ENCODE measurements around the gene MMP21. TPM values are rescaled to one million over a fixed set of nuclear protein-coding genes. Genes with fewer than 3 reads are reported as not detected.

Gene MMP21
- total RNA-seq, 1 experiment from 2014 or later = not detected

DNA sequence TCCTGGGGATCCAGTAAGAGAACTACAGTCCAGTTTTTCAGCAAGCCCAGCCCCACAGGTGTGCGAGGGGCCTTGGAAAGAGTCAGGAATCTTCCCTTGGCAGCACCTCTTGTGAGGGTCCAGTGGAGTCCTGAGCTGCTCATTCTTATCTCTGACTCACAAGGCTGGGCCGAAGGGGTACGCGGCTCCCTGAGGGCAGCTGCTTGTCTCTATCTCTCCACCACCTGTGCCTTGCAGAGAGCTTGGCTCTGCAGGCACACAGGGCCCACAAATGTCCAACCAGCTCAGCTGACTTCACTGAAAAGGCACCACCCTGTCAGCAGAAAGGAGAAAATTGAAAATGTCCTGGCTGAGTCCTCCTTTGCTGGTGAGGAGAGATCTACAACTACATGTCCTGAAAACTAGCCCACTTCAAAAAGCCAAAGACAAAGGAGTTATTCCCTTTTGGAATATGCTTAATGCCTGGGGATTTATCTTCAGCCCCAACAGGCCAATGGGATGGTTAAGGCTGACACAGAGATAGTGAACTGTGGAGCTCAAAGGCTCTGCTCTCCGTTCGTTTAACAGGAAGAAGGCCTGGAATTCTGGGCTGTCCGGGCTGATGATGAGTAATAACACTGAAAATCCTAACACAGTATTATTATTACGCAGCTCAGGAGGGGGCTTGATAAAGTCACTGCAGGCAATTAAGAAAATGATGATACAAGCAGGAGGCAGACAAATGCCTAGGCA lies 24.0 kb upstream of the MMP21 start:
- Mint-ChIP-seq H3K27ac (peak overlapping the region in 2 of 3 experiments; percentile 24 to 39; a peak in 3 of 7 replicates), H3K4me3 (no peak overlapping the region), H3K36me3 (ENCODE audit: insufficient read depth in 1 of 3, low read depth in 3 of 3) (peaks cover 5 to 31% (median 6%) of the 10 kb centered on the region in 3 experiments; a peak in 6 of 7 replicates)

More for the DNA sequence above, 24.0 kb upstream of the MMP21 start:
- H3K79me2 ChIP-seq (ENCODE audit: insufficient read depth, low read length) = no peaks in the 10 kb centered on the region
- H2BK20ac ChIP-seq (ENCODE audit: low read depth, low read length, poor library complexity, severe bottlenecking) = no peak overlapping the region
- no peak overlapping the region for H3K4me2 ChIP-seq (ENCODE audit: insufficient read depth, insufficient read length, low read length)
- no peaks in the 10 kb centered on the region for H3K4me1 ChIP-seq (ENCODE audit: insufficient read depth, low read length)
- no peak overlapping the region for H3K27ac ChIP-seq (ENCODE audit: insufficient read length, low read depth, low read length)
- H4K5ac ChIP-seq (ENCODE audit: insufficient read length, low read depth, low read length) = no peak overlapping the region
- H3T11ph ChIP-seq (ENCODE audit: low read length) = no peak overlapping the region
- no peak overlapping the region for H2AK5ac ChIP-seq (ENCODE audit: insufficient read length, low read length)
- no CpG with 5 or more reads among the region's 8 CpGs for WGBS (ENCODE audit: extremely low coverage, insufficient read length, low lambda C conversion rate)
- H3K4ac ChIP-seq (ENCODE audit: low read depth, low read length) = no peak overlapping the region
- H3K27me3 ChIP-seq (ENCODE audit: insufficient read depth, low read length) = no peaks in the 10 kb centered on the region
- no peak overlapping the region for H4K8ac ChIP-seq (replicated peaks; ENCODE audit: insufficient read length, low read depth, low read length)
- no peak overlapping the region for H3K56ac ChIP-seq (ENCODE audit: insufficient read length, low read depth, low read length)
- no peak overlapping the region for H2BK5ac ChIP-seq (ENCODE audit: insufficient read length, low read length)
- no peaks in the 10 kb centered on the region for H3K23me2 ChIP-seq (ENCODE audit: insufficient read length, low read depth, low read length, poor library complexity, severe bottlenecking)
- H3K9me3 Mint-ChIP-seq = no peaks in the 10 kb centered on the region
- no peak overlapping the region for H3K18ac ChIP-seq (ENCODE audit: insufficient read length, low read depth, low read length)
- TF ChIP-seq, protein P1, sequence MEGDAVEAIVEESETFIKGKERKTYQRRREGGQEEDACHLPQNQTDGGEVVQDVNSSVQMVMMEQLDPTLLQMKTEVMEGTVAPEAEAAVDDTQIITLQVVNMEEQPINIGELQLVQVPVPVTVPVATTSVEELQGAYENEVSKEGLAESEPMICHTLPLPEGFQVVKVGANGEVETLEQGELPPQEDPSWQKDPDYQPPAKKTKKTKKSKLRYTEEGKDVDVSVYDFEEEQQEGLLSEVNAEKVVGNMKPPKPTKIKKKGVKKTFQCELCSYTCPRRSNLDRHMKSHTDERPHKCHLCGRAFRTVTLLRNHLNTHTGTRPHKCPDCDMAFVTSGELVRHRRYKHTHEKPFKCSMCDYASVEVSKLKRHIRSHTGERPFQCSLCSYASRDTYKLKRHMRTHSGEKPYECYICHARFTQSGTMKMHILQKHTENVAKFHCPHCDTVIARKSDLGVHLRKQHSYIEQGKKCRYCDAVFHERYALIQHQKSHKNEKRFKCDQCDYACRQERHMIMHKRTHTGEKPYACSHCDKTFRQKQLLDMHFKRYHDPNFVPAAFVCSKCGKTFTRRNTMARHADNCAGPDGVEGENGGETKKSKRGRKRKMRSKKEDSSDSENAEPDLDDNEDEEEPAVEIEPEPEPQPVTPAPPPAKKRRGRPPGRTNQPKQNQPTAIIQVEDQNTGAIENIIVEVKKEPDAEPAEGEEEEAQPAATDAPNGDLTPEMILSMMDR (conservative IDR thresholded peaks at IDR 0.05) = no peak
- H3K27me3 Mint-ChIP-seq (ENCODE audit: low read depth) = no peaks in the 10 kb centered on the region
- peaks cover 7% of the 10 kb centered on the region in 2 experiments; a peak in 3 of 4 replicates for H3K4me1 Mint-ChIP-seq
- H3K23ac ChIP-seq (ENCODE audit: insufficient read length, low read depth, low read length) = no peak overlapping the region
- no peak overlapping the region for H3K9ac ChIP-seq (ENCODE audit: extremely low read depth, insufficient read length, low read length)
- no peaks in the 10 kb centered on the region for H3K9me3 ChIP-seq (ENCODE audit: control insufficient read depth, low read depth, low read length)
- no peak overlapping the region for H2BK120ac ChIP-seq (ENCODE audit: low read depth, low read length, poor library complexity, severe bottlenecking)
- no peaks in the 10 kb centered on the region for H4K20me1 ChIP-seq (ENCODE audit: control insufficient read depth, insufficient read depth, insufficient read length)
- H4K91ac ChIP-seq (ENCODE audit: insufficient read length, low read depth, low read length) = no peak overlapping the region
- H2BK12ac ChIP-seq (ENCODE audit: insufficient read length, low read depth, low read length) = no peak overlapping the region
- no peak for DNase-seq
- no peaks in the 10 kb centered on the region for H3K79me1 ChIP-seq (ENCODE audit: insufficient read depth, low read depth, low read length, poor library complexity, severe bottlenecking)
- H2BK15ac ChIP-seq (ENCODE audit: low read depth, low read length) = no peak overlapping the region
- H2AFZ ChIP-seq (ENCODE audit: low read length) = no peak overlapping the region
- no peak overlapping the region for H3K14ac ChIP-seq (ENCODE audit: insufficient read depth, low read length)

All from H9 (cell line).